DND-41 (cell line): Measurements from ENCODE around the gene PLVAP.

Experiments used
- CTCF ChIP-seq: IDR thresholded peaks from 2 replicates; pipeline ENCODE4 v1.5.1; 2012; ENCODE audit warnings: borderline replicate concordance, low read length, moderate library complexity, mild to moderate bottlenecking; ENCODE audit not compliant: poor library complexity, severe bottlenecking; ENCODE audit errors: extremely low read depth
- EZH2 ChIP-seq: IDR thresholded peaks from 3 replicates; pipeline ENCODE4 v1.6.1; 2012; ENCODE audit warnings: borderline replicate concordance, low read depth, mild to moderate bottlenecking, moderate library complexity, low read length, inconsistent platforms; ENCODE audit not compliant: severe bottlenecking

DNA sequence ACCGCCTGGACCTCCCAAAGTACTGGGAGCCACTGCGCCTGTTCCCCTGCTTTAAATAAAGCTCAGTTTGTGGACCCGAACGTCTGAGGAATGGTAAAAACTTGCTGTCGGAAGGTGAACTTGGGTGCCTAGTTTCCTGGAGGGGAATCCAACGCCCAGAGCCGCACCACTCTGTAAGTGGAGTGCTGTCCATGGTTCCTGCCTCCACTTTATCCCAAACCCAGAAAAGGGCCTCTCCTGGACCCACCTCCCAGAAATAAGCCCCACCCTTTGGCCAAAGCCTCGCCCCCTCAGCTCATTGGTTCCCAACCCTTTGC, 44.8 kb downstream of the PLVAP start:
- TF ChIP-seq CTCF (no peak), EZH2 (no peak)
